Keratinocyte (primary cell): ENCODE measurements around the gene DPCD.

Experiments used
- EZH2 ChIP-seq: IDR thresholded peaks from one replicate; pipeline ENCODE4 v1.6.1; 2012; ENCODE audit warnings: inconsistent platforms, mild to moderate bottlenecking, low read length, moderate library complexity
- TF ChIP-seq, protein P1 (sequence below), 3 experiments: IDR thresholded peaks in 1 of 3; conservative IDR thresholded peaks in 1 of 3; optimal IDR thresholded peaks in 1 of 3; 2 replicates in 2 of 3; 3 replicates in 1 of 3; pipeline versions ENCODE3 to v1.5.1; 2011; ENCODE audit warnings: low read length in 3 of 3, mild to moderate bottlenecking in 3 of 3, moderate library complexity in 2 of 3, control low read depth in 1 of 3, inconsistent platforms in 1 of 3; ENCODE audit not compliant: insufficient read depth in 2 of 3; ENCODE audit errors: extremely low read depth in 1 of 3

DNA sequence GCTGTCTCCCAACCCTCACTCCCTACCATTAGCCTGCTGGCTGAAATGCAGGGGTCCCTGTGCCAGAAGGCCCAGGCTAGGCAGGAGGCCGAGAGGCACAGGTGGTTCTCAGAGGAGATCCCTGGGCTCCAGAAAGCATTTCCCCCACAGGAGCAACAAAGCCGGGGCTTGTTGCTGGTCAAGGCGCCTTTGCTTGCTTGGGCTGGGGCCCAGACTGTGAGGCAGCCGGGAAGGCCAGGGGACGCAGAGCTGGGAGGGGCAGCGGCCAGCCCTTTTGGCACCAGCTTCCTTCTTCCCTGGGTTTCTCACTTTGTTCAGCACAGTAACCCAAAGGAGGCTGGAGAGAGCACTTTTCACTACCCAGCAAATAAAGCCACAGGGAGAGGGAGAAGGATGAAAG, 58.2 kb downstream of the DPCD start:
- TF ChIP-seq, protein P1, sequence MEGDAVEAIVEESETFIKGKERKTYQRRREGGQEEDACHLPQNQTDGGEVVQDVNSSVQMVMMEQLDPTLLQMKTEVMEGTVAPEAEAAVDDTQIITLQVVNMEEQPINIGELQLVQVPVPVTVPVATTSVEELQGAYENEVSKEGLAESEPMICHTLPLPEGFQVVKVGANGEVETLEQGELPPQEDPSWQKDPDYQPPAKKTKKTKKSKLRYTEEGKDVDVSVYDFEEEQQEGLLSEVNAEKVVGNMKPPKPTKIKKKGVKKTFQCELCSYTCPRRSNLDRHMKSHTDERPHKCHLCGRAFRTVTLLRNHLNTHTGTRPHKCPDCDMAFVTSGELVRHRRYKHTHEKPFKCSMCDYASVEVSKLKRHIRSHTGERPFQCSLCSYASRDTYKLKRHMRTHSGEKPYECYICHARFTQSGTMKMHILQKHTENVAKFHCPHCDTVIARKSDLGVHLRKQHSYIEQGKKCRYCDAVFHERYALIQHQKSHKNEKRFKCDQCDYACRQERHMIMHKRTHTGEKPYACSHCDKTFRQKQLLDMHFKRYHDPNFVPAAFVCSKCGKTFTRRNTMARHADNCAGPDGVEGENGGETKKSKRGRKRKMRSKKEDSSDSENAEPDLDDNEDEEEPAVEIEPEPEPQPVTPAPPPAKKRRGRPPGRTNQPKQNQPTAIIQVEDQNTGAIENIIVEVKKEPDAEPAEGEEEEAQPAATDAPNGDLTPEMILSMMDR (optimal IDR thresholded peaks at IDR 0.05 in 1 of 3, IDR thresholded peaks at IDR 0.05 in 1 of 3, conservative IDR thresholded peaks at IDR 0.05 in 1 of 3; ENCODE audit: extremely low read depth in 1 of 3, insufficient read depth in 2 of 3, low read length in 3 of 3) = no peak
- TF ChIP-seq EZH2 = no peak
